Panc1 (cell line): Measurements from ENCODE around the gene RAB4A. TPM values are rescaled to one million over a fixed set of nuclear protein-coding genes. Genes with fewer than 3 reads are reported as not detected.

Experiments
- ATAC-seq: fragments of 200-7000 bp; cut with Tn5 transposase; 2 replicates; pipeline ENCODE4 v1.9.1; 2020; ENCODE audit warnings: mild to moderate bottlenecking, moderate library complexity
- BruUV-seq: library from RNA; stranded (reverse); fragments of 400-500 nt; replicated peaks from 2 replicates; lab custom pipeline; 2021; lab: Mats Ljungman, UMichigan
- CTCF ChIA-PET: fragments of 300-600 bp; sonication (Branson Sonifier 250); formaldehyde crosslinking; loops from one replicate; lab custom pipeline; 2022; ENCODE audit warnings: antibody characterized with exemption; lab: Charles Lee
- POLR2A ChIA-PET: fragments of 300-600 bp; sonication (Branson Sonifier 250); formaldehyde crosslinking; loops from one replicate; lab custom pipeline; 2022; ENCODE audit warnings: antibody characterized with exemption; lab: Charles Lee
- DNase-seq: peaks from one replicate; pipeline ENCODE4 v3.0.0-alpha.2; 2010; ENCODE audit warnings: low read depth, low spot score
- H3K27ac ChIP-seq: 2 replicates; pipeline ENCODE4 v1.5.1; 2011; ENCODE audit warnings: mild to moderate bottlenecking, low read length, inconsistent platforms
- H3K27me3 ChIP-seq: fragments of 200-500 bp; sonication (Bioruptor generic); 2 replicates; pipeline ENCODE4 v1.6.0; 2014; ENCODE audit warnings: low read length, inconsistent platforms; ENCODE audit not compliant: control insufficient read depth, insufficient read depth
- H3K36me3 ChIP-seq: fragments of 200-500 bp; sonication (Bioruptor generic); 2 replicates; pipeline ENCODE4 v1.5.1; 2014; ENCODE audit warnings: inconsistent platforms, mild to moderate bottlenecking, low read length, moderate library complexity; ENCODE audit not compliant: control insufficient read depth, insufficient read depth
- H3K4me1 ChIP-seq: 2 replicates; pipeline ENCODE4 v1.5.1; 2011; ENCODE audit warnings: inconsistent platforms, mild to moderate bottlenecking, low read length, moderate library complexity; ENCODE audit not compliant: control insufficient read depth, insufficient read depth
- H3K4me3 ChIP-seq, 2 experiments: 2 replicates each; pipeline ENCODE4 v1.5.1; 2011 to 2012; ENCODE audit warnings: low read depth in 2 of 2, low read length in 2 of 2, mild to moderate bottlenecking in 2 of 2, inconsistent platforms in 1 of 2, moderate library complexity in 1 of 2
- H3K9me3 ChIP-seq: fragments of 200-500 bp; sonication (Bioruptor generic); 2 replicates; pipeline ENCODE4 v1.5.1; 2014; ENCODE audit warnings: low read depth, mild to moderate bottlenecking, inconsistent platforms, low read length, moderate library complexity; ENCODE audit not compliant: control insufficient read depth, insufficient read depth
- POLR2AphosphoS5 ChIP-seq: IDR thresholded peaks from 2 replicates; pipeline ENCODE4 v1.6.1; 2012; ENCODE audit warnings: mild to moderate bottlenecking, low read depth, low read length, moderate library complexity
- SIN3A ChIP-seq: IDR thresholded peaks from 2 replicates; pipeline ENCODE4 v1.6.1; 2012; ENCODE audit warnings: low read depth, mild to moderate bottlenecking, low read length, moderate library complexity, borderline replicate concordance; ENCODE audit not compliant: insufficient read depth
- TCF7L2 ChIP-seq: IDR thresholded peaks from 2 replicates; pipeline ENCODE4 v1.6.1; 2011; ENCODE audit warnings: mild to moderate bottlenecking, low read depth, low read length, inconsistent platforms
- in situ Hi-C: cut with HindIII; loops from 2 replicates; pipeline ENCODE4 v1.10.0; 2016; ENCODE audit warnings: low sequenced_read_pairs, low pct_unique_long_range_greater_than_20kb
- intact Hi-C: fragments of 100-400 bp; cut with micrococcal nuclease; formaldehyde crosslinking; loops from one replicate; pipeline ENCODE4 v1.10.0; 2022; ENCODE audit not compliant: unreplicated experiment
- total RNA-seq: library from RNA; stranded (reverse); gene quantifications from one replicate; pipeline ENCODE4 v1.2.1, GENCODE V29; 2021; ENCODE audit not compliant: unreplicated experiment
- TF ChIP-seq, protein P1 (sequence below): fragments of 450-650 bp; IDR thresholded peaks from 2 replicates; pipeline ENCODE4 v1.5.1; 2017; ENCODE audit warnings: mild to moderate bottlenecking
- TF ChIP-seq, protein P2 (sequence below), 2 experiments: IDR thresholded peaks; 2 replicates each; pipeline ENCODE4 v1.6.1; 2011 to 2012; ENCODE audit warnings: low read depth in 2 of 2, control low read depth in 1 of 2, low read length in 1 of 2, mild to moderate bottlenecking in 1 of 2, moderate library complexity in 1 of 2; ENCODE audit not compliant: insufficient read depth in 1 of 2

RAB4A gene
- total RNA-seq, 1 experiment from 2014 or later, result 73.0 TPM

DNA sequence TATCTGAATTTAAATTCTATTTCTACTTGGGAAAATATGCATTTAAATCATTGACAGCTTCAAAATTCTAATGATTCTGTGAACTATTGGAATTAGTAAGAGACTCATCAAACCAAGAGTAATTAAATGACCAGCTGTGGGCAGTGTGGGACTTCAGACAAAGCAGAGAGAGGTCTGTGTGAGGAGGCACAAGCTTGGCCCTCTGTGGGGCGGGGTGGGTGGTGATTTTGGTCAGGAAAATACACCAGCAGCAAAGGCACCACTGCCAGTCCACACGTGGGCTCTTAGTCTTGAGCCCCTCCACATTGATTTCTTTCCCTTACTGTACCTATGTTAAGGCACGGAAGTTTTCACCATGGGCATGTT lies 39.2 kb upstream of the RAB4A start:
- TF ChIP-seq, protein P1, sequence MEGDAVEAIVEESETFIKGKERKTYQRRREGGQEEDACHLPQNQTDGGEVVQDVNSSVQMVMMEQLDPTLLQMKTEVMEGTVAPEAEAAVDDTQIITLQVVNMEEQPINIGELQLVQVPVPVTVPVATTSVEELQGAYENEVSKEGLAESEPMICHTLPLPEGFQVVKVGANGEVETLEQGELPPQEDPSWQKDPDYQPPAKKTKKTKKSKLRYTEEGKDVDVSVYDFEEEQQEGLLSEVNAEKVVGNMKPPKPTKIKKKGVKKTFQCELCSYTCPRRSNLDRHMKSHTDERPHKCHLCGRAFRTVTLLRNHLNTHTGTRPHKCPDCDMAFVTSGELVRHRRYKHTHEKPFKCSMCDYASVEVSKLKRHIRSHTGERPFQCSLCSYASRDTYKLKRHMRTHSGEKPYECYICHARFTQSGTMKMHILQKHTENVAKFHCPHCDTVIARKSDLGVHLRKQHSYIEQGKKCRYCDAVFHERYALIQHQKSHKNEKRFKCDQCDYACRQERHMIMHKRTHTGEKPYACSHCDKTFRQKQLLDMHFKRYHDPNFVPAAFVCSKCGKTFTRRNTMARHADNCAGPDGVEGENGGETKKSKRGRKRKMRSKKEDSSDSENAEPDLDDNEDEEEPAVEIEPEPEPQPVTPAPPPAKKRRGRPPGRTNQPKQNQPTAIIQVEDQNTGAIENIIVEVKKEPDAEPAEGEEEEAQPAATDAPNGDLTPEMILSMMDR, result 0 out of 2 replicates have a peak, but pooled peaks have one; percentile 28
- TF ChIP-seq, protein P2, sequence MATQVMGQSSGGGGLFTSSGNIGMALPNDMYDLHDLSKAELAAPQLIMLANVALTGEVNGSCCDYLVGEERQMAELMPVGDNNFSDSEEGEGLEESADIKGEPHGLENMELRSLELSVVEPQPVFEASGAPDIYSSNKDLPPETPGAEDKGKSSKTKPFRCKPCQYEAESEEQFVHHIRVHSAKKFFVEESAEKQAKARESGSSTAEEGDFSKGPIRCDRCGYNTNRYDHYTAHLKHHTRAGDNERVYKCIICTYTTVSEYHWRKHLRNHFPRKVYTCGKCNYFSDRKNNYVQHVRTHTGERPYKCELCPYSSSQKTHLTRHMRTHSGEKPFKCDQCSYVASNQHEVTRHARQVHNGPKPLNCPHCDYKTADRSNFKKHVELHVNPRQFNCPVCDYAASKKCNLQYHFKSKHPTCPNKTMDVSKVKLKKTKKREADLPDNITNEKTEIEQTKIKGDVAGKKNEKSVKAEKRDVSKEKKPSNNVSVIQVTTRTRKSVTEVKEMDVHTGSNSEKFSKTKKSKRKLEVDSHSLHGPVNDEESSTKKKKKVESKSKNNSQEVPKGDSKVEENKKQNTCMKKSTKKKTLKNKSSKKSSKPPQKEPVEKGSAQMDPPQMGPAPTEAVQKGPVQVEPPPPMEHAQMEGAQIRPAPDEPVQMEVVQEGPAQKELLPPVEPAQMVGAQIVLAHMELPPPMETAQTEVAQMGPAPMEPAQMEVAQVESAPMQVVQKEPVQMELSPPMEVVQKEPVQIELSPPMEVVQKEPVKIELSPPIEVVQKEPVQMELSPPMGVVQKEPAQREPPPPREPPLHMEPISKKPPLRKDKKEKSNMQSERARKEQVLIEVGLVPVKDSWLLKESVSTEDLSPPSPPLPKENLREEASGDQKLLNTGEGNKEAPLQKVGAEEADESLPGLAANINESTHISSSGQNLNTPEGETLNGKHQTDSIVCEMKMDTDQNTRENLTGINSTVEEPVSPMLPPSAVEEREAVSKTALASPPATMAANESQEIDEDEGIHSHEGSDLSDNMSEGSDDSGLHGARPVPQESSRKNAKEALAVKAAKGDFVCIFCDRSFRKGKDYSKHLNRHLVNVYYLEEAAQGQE (IDR thresholded peaks at IDR 0.05; ENCODE audit: insufficient read depth in 1 of 2, low read depth in 2 of 2, low read length in 1 of 2), result no peak
- ATAC-seq, result no peak
- intact Hi-C loops (no loop called here), in situ Hi-C loops (no loop called here)
- H3K4me3 ChIP-seq, result no peak overlapping the region
- BruUV-seq, result no TSS peak
- ChIA-PET CTCF (interaction anchor here (0.6 kb wide), 1 partner anchor 161 kb away, joined by 4 read pairs; no protein-coding TSS in a partner anchor), POLR2A (no interaction called here)
- no peak for DNase-seq
- H3K27me3 ChIP-seq, result no peaks in the 10 kb centered on the region
- H3K9me3 ChIP-seq, result no peaks in the 10 kb centered on the region
- H3K36me3 ChIP-seq, result no peaks in the 10 kb centered on the region
- H3K4me1 ChIP-seq, result peaks cover 40% of the 10 kb centered on the region
- peak overlapping the region; percentile 2; the same call in 1 of the 2 replicates for H3K27ac ChIP-seq

- intact Hi-C loops (no loop called here), in situ Hi-C loops (no loop called here)
- ATAC-seq, result no peak
- Histone ChIP-seq H3K27ac (no peak overlapping the region), H3K9me3 (no peaks in the 10 kb centered on the region), H3K4me1 (peaks cover 24% of the 10 kb centered on the region), H3K27me3 (no peaks in the 10 kb centered on the region), H3K4me3 (no peak overlapping the region), H3K36me3 (no peaks in the 10 kb centered on the region)
- ChIA-PET POLR2A (no interaction called here), CTCF (no interaction called here)
- BruUV-seq, result no TSS peak
- no peak for DNase-seq
- no peak for TF ChIP-seq SIN3A
- no peak for TF ChIP-seq TCF7L2
- no peak for TF ChIP-seq POLR2AphosphoS5
- TF ChIP-seq, protein P2 (IDR thresholded peaks at IDR 0.05; ENCODE audit: insufficient read depth in 1 of 2, low read depth in 2 of 2, low read length in 1 of 2), result no peak
- TF ChIP-seq, protein P1, result no peak
Observed at GRCh38 chr1:229234870-229235472, 35.9 kb upstream of the RAB4A start.
